Epithelial cell of prostate (primary cell): Measurements from ENCODE around the gene PLXNA4.

Experiments used
- DNase-seq: peaks from one replicate; pipeline ENCODE4 v3.0.0-alpha.2; 2011; ENCODE audit warnings: low read depth, low spot score
- H3K27ac ChIP-seq: fragments of 450-650 bp; 2 replicates; pipeline ENCODE4 v1.5.1; 2017; ENCODE audit warnings: mild to moderate bottlenecking

Gene PLXNA4

GRCh38 chr7:132565885-132566284 is 10.4 kb downstream of the PLXNA4 start:
- H3K27ac ChIP-seq, result no peak overlapping the region
- DNase-seq, result no peak

GRCh38 chr7:132565441-132565840 is 10.8 kb downstream of the PLXNA4 start:
- no peak for DNase-seq
- H3K27ac ChIP-seq, result no peak overlapping the region

- H3K27ac ChIP-seq, result no peak overlapping the region
- DNase-seq, result no peak
These were observed 11.4 kb downstream of the PLXNA4 start for GRCh38 chr7:132564849-132565248.

DNA sequence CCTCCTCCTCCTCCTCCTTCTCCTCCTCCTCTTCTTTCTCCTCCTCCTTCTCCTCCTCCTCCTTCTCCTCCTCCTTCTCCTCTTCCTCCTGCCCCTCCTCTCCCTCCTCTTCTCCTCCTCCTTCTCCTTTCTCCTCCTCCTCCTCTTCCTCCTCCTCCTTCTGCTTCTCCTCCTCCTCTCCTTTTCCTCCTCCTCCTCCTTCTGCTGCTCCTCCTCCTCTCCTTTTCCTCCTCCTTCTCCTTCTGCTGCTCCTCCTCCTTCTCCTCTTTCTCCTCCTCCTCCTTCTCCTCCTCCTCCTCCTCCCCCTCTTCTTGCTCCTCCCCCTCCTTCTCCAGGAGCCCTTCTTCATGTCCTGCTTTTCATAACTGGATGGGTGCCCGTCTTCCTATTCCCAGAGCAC is 12.2 kb downstream of the PLXNA4 start:
- no peak overlapping the region for H3K27ac ChIP-seq
- no peak for DNase-seq

DNA sequence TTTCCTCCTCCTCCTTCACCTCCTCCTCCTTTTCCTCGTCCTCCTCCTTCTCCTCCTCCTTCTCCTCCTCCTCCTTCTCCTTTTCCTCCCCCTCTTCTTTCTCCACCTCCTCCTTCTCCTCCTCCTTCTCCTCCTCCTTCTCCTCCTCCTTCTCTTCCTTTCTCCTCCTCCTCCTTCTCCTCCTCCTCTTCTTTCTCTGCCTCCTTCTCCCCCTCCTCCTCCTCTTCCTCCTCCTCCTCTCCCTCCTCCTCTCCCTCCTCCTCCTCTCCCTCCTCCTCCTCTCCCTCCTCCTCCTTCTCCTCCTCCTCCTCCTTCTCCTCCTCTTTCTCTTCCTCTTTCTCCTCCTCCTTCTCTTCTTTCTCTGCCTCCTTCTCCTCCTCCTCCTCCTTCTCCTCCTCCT is 13.6 kb downstream of the PLXNA4 start:
- H3K27ac ChIP-seq, result no peak overlapping the region
- DNase-seq, result no peak

- no peak for DNase-seq
- no peak overlapping the region for H3K27ac ChIP-seq
These were observed 14.5 kb downstream of the PLXNA4 start for GRCh38 chr7:132561763-132562162.

GRCh38 chr7:132560825-132561529 is 15.3 kb downstream of the PLXNA4 start:
- DNase-seq, result no peak
- H3K27ac ChIP-seq, result no peak overlapping the region

DNA sequence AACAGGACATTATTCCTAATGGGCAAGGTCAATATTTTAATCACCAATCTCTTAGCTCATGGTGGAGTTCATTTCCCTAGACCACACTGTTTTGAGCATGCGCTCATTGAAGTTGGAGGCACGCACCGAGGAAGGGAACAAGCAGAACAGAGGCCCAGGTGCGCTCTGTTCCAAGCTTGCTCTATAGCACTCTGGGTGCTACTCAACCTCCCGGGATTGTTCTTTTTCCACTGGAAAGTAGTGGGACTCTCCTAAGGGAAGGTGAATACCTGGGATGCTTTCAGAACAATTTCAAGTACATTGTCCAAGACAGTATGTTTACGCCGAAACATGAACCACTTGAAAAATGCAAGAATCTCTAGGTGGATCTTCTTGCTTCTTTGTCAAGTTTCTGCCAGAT is 16.2 kb downstream of the PLXNA4 start:
- H3K27ac ChIP-seq, result no peak overlapping the region
- DNase-seq, result no peak

DNA sequence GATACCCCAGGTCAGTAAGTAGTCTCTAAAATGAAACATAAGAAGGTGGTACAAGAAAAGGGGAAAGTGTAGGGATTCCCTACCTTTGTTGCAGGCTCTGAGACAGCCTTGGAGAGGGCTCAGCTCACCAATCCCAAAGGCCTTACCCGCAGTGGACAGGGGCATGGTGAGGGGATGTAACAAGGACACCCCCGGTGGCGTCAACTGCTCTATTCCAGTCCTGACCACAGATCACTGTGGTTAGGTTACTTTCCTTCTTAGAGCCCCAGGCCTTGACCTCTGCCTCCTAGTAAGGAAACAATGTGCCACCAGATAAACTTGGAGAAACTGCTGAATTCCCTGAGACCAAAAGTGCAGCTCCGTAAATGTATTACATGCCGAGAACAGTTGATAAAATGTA is 17.5 kb downstream of the PLXNA4 start:
- H3K27ac ChIP-seq, result no peak overlapping the region
- no peak for DNase-seq

GRCh38 chr7:132557489-132558044 is 18.7 kb downstream of the PLXNA4 start:
- no peak overlapping the region for H3K27ac ChIP-seq
- no peak for DNase-seq

DNA sequence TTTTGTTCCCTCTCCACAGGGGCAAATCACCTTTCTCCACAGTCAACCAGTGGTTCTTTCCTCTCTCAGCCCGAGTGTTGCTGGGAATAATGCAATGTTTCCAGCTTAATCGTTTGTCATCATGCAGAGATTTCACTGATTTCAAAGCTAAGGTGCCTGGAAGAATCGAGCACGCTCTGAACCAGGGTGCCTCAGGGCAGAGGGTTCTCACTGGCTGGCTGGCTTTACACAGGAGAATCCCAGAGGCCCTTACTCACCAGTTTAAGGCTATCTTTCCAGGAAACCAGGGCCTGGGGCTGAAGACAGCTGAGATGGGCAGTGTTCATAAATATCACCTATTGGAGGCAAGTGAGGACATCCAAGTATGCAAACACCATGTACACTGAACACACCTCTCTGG is 21.8 kb downstream of the PLXNA4 start:
- DNase-seq, result no peak
- H3K27ac ChIP-seq, result no peak overlapping the region

DNA sequence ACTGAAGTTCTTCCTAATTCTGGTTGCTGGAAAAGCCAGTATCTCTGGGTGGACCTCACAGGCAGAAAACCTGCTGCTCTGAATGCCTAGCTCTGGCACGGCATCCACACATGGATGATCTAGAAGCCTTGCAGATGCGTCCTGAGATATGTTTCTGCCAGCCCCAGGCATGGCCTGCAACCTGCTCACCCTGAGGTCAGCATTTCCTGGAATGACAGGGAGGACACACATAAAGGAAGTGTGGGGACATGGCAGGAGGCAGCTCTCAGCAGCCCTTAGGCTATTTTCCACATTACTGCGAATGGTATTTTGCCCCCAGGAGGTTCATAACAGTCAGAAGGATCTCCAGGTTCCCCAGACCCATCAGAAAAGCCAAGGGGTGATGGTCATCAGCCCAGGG is 23.2 kb downstream of the PLXNA4 start:
- H3K27ac ChIP-seq, result no peak overlapping the region
- DNase-seq, result no peak

- no peak overlapping the region for H3K27ac ChIP-seq
- DNase-seq, result no peak
These were observed 24.4 kb downstream of the PLXNA4 start for GRCh38 chr7:132551886-132552285.

DNA sequence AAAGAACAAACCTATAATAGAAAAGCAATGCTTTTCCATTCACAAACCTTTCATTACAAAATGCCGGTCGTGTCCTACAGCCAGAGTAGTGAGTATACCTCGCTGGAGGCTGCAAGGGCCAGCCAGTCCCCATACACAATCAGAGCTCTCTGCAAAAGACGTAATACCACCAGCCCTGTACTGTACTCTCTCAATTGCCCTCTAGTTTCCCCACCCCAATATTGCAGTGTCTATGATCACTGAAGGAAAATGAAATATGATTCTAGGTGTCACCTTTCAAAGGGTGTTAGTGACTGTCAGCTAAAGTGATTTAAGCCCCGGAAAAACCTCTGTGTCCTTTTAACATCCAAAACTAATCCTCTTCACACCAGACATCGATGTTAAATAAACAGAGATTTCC is 24.8 kb downstream of the PLXNA4 start:
- no peak overlapping the region for H3K27ac ChIP-seq
- DNase-seq, result no peak

DNA sequence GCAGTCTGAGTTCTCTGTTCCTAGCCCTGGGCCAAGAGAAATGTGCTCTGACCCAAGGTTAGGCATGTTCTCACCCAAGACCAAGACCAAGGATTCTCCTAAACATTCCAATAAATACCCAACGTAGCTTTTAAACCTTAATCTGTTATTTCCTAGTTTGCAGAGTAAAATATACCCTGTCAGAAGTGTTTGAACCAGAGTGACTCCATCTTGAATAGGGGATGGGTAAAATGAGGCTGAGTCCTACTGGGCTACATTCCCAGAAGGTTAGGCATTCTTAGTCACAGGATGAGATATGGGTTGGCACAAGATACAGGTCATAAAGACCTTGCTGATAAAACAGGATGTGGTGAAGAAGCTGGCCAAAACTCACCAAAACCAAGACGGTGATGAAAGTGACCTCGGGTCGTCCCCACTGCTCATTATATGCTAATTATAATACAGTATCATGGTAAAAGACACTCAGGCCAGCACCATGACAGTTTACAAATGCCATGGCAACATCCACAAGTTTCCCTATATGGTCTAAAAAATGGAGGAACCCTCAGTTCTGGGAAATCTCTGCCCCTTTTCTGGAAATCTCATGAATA is 27.7 kb downstream of the PLXNA4 start:
- no peak overlapping the region for H3K27ac ChIP-seq
- DNase-seq, result peak; percentile 12

GRCh38 chr7:132547821-132548220 is 28.4 kb downstream of the PLXNA4 start:
- DNase-seq, result no peak
- no peak overlapping the region for H3K27ac ChIP-seq

DNA sequence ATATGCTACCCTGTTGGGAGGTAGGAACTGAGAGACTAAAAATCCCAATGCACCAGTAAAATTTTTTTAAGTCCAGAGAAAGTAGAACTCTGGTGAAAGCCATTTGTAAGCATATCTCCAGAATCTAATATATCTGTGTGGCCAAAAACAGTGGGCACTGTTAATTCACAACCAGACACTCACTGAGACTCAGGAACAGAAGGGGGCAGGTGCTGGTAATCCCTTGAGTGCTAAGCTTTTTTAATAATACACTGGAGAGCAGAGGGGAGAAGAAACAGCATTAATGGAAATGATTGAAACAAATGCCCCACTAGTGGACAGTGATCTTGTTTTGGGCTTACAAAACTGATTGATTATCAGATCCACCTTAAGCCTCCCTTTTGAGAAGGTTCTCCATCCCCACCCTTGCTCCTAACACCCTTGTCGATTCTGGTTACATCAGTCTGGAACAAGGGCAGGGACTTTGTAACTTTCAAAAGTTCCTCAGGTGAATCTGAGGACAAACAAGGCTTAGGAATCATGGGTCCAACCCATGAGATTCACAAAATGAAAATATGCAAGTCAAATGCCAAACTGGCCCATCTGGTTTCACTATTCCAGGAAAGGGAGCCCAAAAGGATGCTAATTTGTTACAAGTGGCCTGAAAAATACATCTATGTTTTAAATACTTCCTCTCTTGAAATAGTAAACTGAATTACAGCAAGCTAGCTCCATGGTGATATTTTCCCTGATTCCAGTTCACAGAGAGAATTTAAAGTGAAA is 29.7 kb downstream of the PLXNA4 start:
- H3K27ac ChIP-seq, result no peak overlapping the region
- DNase-seq, result no peak

- no peak for DNase-seq
- H3K27ac ChIP-seq, result no peak overlapping the region
These were observed 30.5 kb downstream of the PLXNA4 start for GRCh38 chr7:132545756-132546155.

- H3K27ac ChIP-seq, result no peak overlapping the region
- no peak for DNase-seq
These were observed 31.3 kb downstream of the PLXNA4 start for GRCh38 chr7:132544999-132545398.

- no peak overlapping the region for H3K27ac ChIP-seq
- no peak for DNase-seq
These were observed 32.2 kb downstream of the PLXNA4 start for GRCh38 chr7:132544025-132544424.

DNA sequence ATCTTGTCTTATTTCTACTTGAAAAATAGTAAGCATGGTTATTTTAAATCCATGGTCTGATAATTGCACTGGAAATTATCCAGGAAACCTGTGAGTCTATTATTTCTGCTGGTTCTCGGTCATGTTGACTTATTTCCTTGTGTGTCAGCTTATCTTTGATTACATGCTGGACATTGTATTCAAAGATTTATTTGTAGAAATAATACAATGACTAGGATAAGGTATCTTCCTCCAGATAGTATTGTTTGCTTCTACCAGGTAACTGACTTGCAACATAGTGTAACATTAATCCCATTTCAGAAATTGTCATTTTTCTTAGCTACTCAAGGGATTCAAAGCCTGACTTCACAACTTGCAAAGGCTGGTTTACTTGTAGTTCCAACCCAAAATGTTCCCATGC is 33.4 kb downstream of the PLXNA4 start:
- H3K27ac ChIP-seq, result no peak overlapping the region
- DNase-seq, result no peak
